Measurements from ENCODE around the gene OPA3. TPM values are rescaled to one million over a fixed set of nuclear protein-coding genes. Genes with fewer than 3 reads are reported as not detected.

The OPA3 gene
- total RNA-seq: 10.4 and 14.6 TPM in 2 replicates

DNA sequence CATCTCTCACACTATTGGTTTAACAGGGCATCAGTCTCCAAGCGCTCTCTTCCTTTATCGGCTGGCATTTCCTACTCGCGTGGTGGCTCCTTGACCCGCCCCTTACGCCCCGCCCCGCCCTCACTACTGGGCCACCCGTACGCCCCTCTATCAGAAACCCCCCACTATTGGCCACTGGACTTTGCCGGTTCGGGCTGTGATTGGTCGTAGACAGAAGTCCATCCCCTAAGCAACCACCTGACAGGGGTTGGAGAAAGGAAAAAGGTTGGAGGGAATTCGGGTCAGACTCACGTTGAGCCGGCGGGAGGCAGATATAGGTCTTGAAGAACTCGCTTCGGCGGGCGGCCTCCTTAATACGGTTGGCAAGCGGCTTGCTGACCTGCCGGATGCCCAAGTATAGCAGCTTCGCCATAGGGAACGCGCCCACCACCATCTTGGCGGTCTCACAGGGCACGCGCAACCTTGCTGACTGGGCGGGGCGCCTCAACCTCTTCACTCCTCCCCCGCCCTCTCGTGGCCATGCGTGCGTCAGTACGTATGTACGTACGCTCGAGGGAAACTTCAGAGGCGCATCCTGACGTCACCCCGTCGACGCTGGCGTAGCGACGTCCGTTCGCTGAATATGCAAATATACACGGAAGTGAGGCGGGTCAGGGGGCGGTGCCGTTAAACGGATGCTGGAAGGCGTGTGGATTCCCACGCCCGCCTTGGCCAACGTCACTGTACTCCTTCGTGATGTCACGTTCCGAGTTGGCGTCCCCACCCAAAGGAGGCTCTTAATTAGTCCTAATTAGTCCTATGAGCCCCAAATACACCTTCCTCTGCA is at the start of gene OPA3:
Gene OPA3, minus strand, starts transcription at position 471 of the 826 bp plus-strand sequence. Its CDS starts 38 bp downstream, at position 433.

GRCh38 chr19:45601524-45602374 is 17.1 kb upstream of the OPA3 start, which contains the start of gene GPR4:
Gene GPR4, minus strand, starts transcription at chr19:45602212. Its CDS starts 10,346 bp downstream, at chr19:45591866.

DNA sequence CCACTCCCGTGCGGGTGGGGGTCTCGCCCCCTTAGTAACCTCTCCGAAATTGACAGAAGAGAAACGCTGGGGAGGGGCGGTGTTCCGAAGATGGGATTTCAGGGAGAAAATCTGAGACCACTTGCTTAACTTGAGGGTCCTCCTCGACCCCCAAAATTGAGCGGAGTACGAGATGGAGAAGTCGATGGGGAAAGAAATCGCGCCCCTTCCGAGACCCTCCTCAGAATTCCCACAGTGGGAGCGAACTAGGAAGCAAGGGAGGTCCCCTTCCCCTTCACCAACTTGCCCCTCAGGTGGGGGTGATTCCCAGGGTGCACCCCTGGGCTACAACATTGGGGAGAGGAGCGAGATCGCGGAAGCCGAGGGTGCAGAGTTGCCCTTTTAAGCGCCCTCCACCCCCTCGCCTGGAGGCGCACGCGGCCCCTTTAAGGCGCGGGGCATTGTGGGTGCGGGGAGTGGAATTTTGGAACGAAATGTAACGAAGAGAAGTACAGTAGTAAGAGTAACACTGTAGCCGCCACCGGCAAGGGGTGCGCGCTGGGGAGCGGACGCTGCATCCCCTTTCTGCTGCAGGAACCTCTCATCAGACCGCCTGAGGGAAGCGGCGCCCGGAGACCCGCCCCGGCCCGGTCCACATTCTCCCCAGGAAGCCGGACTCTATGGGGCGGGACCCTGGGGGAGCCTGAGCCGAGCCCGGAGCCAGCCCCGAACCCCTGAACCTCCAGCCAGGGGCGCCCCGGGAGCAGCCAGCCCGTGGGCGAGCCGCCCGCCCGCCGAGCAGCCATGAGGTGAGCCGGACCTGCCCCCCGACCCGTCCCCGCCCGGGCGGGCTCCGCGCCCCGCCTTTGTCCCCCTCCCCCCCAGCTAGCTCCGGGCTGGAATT is 77.4 kb downstream of the OPA3 start, which contains the start of gene VASP:
Gene VASP, plus strand, starts transcription at position 491 of the 883 bp plus-strand sequence. Its CDS starts 293 bp downstream, at position 784.

DNA sequence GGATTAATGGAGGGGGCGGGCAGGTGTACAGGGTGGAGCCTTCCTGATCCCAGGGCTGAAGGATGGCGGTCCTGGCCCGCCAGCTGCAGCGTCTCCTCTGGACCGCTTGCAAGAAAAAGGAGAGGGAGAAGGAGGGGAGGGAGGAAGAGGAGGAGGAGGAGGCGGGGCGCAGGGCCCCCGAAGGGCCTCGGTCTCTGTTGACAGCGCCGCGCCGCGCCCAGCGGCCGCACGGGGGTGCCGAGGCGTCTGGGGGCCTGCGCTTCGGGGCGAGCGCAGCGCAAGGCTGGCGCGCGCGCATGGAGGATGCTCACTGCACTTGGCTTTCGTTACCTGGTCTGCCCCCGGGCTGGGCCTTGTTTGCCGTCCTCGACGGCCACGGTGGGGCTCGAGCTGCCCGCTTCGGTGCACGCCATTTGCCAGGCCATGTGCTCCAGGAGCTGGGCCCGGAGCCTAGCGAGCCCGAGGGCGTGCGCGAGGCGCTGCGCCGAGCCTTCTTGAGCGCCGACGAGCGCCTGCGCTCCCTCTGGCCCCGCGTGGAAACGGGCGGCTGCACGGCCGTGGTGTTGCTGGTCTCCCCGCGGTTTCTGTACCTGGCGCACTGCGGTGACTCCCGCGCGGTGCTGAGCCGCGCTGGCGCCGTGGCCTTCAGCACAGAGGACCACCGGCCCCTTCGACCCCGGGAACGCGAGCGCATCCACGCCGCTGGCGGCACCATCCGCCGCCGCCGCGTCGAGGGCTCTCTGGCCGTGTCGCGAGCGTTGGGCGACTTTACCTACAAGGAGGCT is 86.0 kb downstream of the OPA3 start, which contains the start of gene PPM1N:
Gene PPM1N, plus strand, starts transcription at position 33 of the 785 bp plus-strand sequence. Its CDS starts 30 bp downstream, at position 63.

Other genes with a start within 250 kb of the OPA3 start
- not detected in 2 replicates for gene KLC3, start 244.1 kb downstream of the OPA3 start, total RNA-seq
- 38.0 and 39.5 TPM in 2 replicates for gene ERCC2, start 214.2 kb downstream of the OPA3 start, total RNA-seq
- gene PPP1R13L, start 179.7 kb downstream of the OPA3 start, total RNA-seq: 14.9 and 15.5 TPM in 2 replicates
- 22.0 and 24.5 TPM in 2 replicates for gene POLR1G, start 178.2 kb downstream of the OPA3 start, total RNA-seq
- 72.9 and 79.9 TPM in 2 replicates for gene ERCC1, start 160.9 kb downstream of the OPA3 start, total RNA-seq
- 0.27 and 0.65 TPM in 2 replicates for gene FOSB, start 116.8 kb downstream of the OPA3 start, total RNA-seq
- 5.5 and 6.9 TPM in 2 replicates for gene RTN2, start 87.8 kb downstream of the OPA3 start, total RNA-seq
- gene PPM1N, start 86.4 kb downstream of the OPA3 start, total RNA-seq: 1.5 and 2.1 TPM in 2 replicates
- 178 and 185 TPM in 2 replicates for gene VASP, start 77.3 kb downstream of the OPA3 start, total RNA-seq
- gene GPR4, start 17.4 kb upstream of the OPA3 start, total RNA-seq: 10.0 and 15.7 TPM in 2 replicates
- 17.2 and 17.7 TPM in 2 replicates for gene EML2, start 54.6 kb upstream of the OPA3 start, total RNA-seq
- not detected in 2 replicates for gene GIPR, start 83.4 kb upstream of the OPA3 start, total RNA-seq
- 195 and 253 TPM in 2 replicates for gene SNRPD2, start 107.2 kb upstream of the OPA3 start, total RNA-seq
- gene QPCTL, start 107.9 kb upstream of the OPA3 start, total RNA-seq: 19.4 and 26.7 TPM in 2 replicates
- gene FBXO46, start 146.1 kb upstream of the OPA3 start, total RNA-seq: 9.8 and 12.1 TPM in 2 replicates
- gene MEIOSIN, start 148.6 kb upstream of the OPA3 start, total RNA-seq: not detected in 2 replicates
- 4.1 and 6.4 TPM in 2 replicates for gene SIX5, start 184.4 kb upstream of the OPA3 start, total RNA-seq
- gene DMPK, start 197.7 kb upstream of the OPA3 start, total RNA-seq: 13.4 and 13.5 TPM in 2 replicates
- gene DMWD, start 208.0 kb upstream of the OPA3 start, total RNA-seq: 39.4 and 47.8 TPM in 2 replicates
- 0.13 and 0.14 TPM in 2 replicates for gene RSPH6A, start 230.5 kb upstream of the OPA3 start, total RNA-seq

Data from thoracic aorta endothelial cell (primary cell).